Fibroblast of the aortic adventitia (primary cell): ENCODE measurements around the gene COL19A1. TPM values are rescaled to one million over a fixed set of nuclear protein-coding genes. Genes with fewer than 3 reads are reported as not detected.

ENCODE experiments used
- DNase-seq: peaks from one replicate; pipeline ENCODE4 v3.0.0-alpha.2; 2010; ENCODE audit warnings: low read depth
- H3K4me3 ChIP-seq: 2 replicates; pipeline ENCODE4 v1.5.1; 2011; ENCODE audit warnings: low read depth, mild to moderate bottlenecking, control low read depth, low read length, moderate library complexity
- CTCF ChIP-seq: IDR thresholded peaks from 2 replicates; pipeline ENCODE4 v1.5.1; 2011; ENCODE audit warnings: mild to moderate bottlenecking, low read length, control low read depth, inconsistent platforms; ENCODE audit not compliant: insufficient read depth
- total RNA-seq: library from RNA; depleted of rRNA; stranded (reverse); fragments of >200 nt; gene quantifications from 2 replicates; pipeline ENCODE4 v1.2.3, GENCODE V29; 2012; ENCODE audit warnings: low replicate concordance

COL19A1 gene
- total RNA-seq, 1 donor = 0.09 TPM

GRCh38 chr6:70208235-70208790 is 342.0 kb downstream of the COL19A1 start:
- DNase-seq = no peak
- TF ChIP-seq CTCF = no peak
- H3K4me3 ChIP-seq = no peak overlapping the region

- peak; percentile 22 for TF ChIP-seq CTCF
- peak; percentile 2 for DNase-seq
- no peak overlapping the region for H3K4me3 ChIP-seq
Measured at GRCh38 chr6:70210462-70210861, 344.1 kb downstream of the COL19A1 start.

GRCh38 chr6:70215460-70216108 is 349.2 kb downstream of the COL19A1 start:
- no peak overlapping the region for H3K4me3 ChIP-seq
- TF ChIP-seq CTCF = no peak
- DNase-seq = no peak

- DNase-seq = no peak
- TF ChIP-seq CTCF = no peak
- no peak overlapping the region for H3K4me3 ChIP-seq
Measured at GRCh38 chr6:70216767-70217166, 350.4 kb downstream of the COL19A1 start.

GRCh38 chr6:70219943-70220613 is 353.7 kb downstream of the COL19A1 start:
- DNase-seq = no peak
- TF ChIP-seq CTCF = no peak
- no peak overlapping the region for H3K4me3 ChIP-seq

- DNase-seq = peak; percentile 39
- H3K4me3 ChIP-seq = no peak overlapping the region
- TF ChIP-seq CTCF = peak; percentile 65
Measured at GRCh38 chr6:70221025-70221714, 354.8 kb downstream of the COL19A1 start.
